WTC11 (cell line): ENCODE data around the gene ANKRD33B. TPM values are rescaled to one million over a fixed set of nuclear protein-coding genes. Genes with fewer than 3 reads are reported as not detected.

Experiments
- ATAC-seq: fragments of 200-7000 bp; cut with Tn5 transposase; 2 replicates; pipeline ENCODE4 v1.10.0; 2021; ENCODE audit warnings: mild to moderate bottlenecking, moderate library complexity
- CTCF ChIA-PET: fragments of 300-600 bp; sonication (Branson Sonifier 250); formaldehyde crosslinking; loops from one replicate; lab custom pipeline; 2021; ENCODE audit warnings: antibody characterized with exemption; lab: Charles Lee
- POLR2A ChIA-PET: fragments of 350-600 bp; sonication (Branson Sonifier 250); formaldehyde crosslinking; loops from one replicate; lab custom pipeline; 2021; ENCODE audit warnings: antibody characterized with exemption; lab: Charles Lee
- DNase-seq: peaks from one replicate; pipeline ENCODE4 v3.0.0; 2021; ENCODE audit warnings: low spot score
- H3K27ac Mint-ChIP-seq: 2 replicates; pipeline ENCODE4 v1.8.0; 2021; ENCODE audit warnings: mixed read lengths
- H3K27me3 Mint-ChIP-seq: 2 replicates; pipeline ENCODE4 v1.8.0; 2021; ENCODE audit warnings: low read depth, mild to moderate bottlenecking, moderate library complexity, mixed read lengths
- H3K36me3 Mint-ChIP-seq: 2 replicates; pipeline ENCODE4 v1.8.0; 2021; ENCODE audit warnings: mixed read lengths
- H3K4me1 Mint-ChIP-seq: 2 replicates; pipeline ENCODE4 v1.8.0; 2022; ENCODE audit warnings: mixed read lengths
- H3K4me3 Mint-ChIP-seq: 2 replicates; pipeline ENCODE4 v1.8.0; 2021; ENCODE audit warnings: mild to moderate bottlenecking, moderate library complexity, mixed read lengths
- H3K9me3 Mint-ChIP-seq: 2 replicates; pipeline ENCODE4 v1.8.0; 2021; ENCODE audit warnings: mixed read lengths
- ARID4B ChIP-seq: sonication (generic); formaldehyde crosslinking; IDR thresholded peaks from 2 replicates; pipeline ENCODE4 v1.8.0; 2023; ENCODE audit warnings: missing genetic modification reagents, mild to moderate bottlenecking, borderline replicate concordance
- ATF3 ChIP-seq: sonication (generic); formaldehyde crosslinking; conservative IDR thresholded peaks from 2 replicates; pipeline ENCODE4 v1.8.1; 2022; ENCODE audit warnings: mild to moderate bottlenecking, missing genetic modification reagents
- CREB1 ChIP-seq: sonication (generic); formaldehyde crosslinking; IDR thresholded peaks from 2 replicates; pipeline ENCODE4 v1.8.0; 2023; ENCODE audit warnings: mild to moderate bottlenecking, missing genetic modification reagents
- CREM ChIP-seq: sonication (generic); formaldehyde crosslinking; IDR thresholded peaks from 2 replicates; pipeline ENCODE4 v1.8.1; 2022; ENCODE audit warnings: mild to moderate bottlenecking, missing genetic modification reagents, moderate library complexity
- CTCF ChIP-seq: fragments of 200-600 bp; IDR thresholded peaks from 2 replicates; pipeline ENCODE4 v1.8.0; 2022; ENCODE audit warnings: antibody characterized with exemption
- KAT7 ChIP-seq: sonication (generic); formaldehyde crosslinking; IDR thresholded peaks from 2 replicates; pipeline ENCODE4 v1.8.1; 2023; ENCODE audit warnings: missing genetic modification reagents, mild to moderate bottlenecking, borderline replicate concordance
- NFATC4 ChIP-seq: fragments of 250-450 bp; sonication (Bioruptor Pico); IDR thresholded peaks from 2 replicates; pipeline ENCODE4 v1.9.0; 2021; ENCODE audit warnings: mild to moderate bottlenecking
- RELA ChIP-seq: sonication (generic); formaldehyde crosslinking; IDR thresholded peaks from 2 replicates; pipeline ENCODE4 v1.8.1; 2022; ENCODE audit warnings: missing genetic modification reagents, mild to moderate bottlenecking, borderline replicate concordance
- SOX15 ChIP-seq: fragments of 250-450 bp; sonication (Bioruptor Pico); IDR thresholded peaks from 2 replicates; pipeline ENCODE4 v1.9.0; 2021; ENCODE audit warnings: mild to moderate bottlenecking
- TCF7 ChIP-seq: sonication (generic); formaldehyde crosslinking; IDR thresholded peaks from 2 replicates; pipeline ENCODE4 v1.8.0; 2022; ENCODE audit warnings: mild to moderate bottlenecking, low read depth, missing genetic modification reagents, moderate library complexity
- ZNF425 ChIP-seq: fragments of 250-450 bp; sonication (Bioruptor Pico); conservative IDR thresholded peaks from 2 replicates; pipeline ENCODE4 v1.9.0; 2021; ENCODE audit warnings: mild to moderate bottlenecking
- total RNA-seq: library from RNA; stranded (reverse); gene quantifications from 3 replicates; pipeline ENCODE4 v1.2.3, GENCODE V29; 2021

ANKRD33B gene
- total RNA-seq, 1 experiment from 2014 or later: 9.2 TPM

- TF ChIP-seq KAT7 (CRISPR knock-in tag) (no peak), NFATC4 (CRISPR knock-in tag) (no peak)
These were observed 136.6 kb downstream of the ANKRD33B start (continued) for GRCh38 chr5:10700516-10700915.

- peak; percentile 61 for ATAC-seq
- Mint-ChIP-seq H3K4me1 (peaks cover 42% of the 10 kb centered on the region), H3K27me3 (no peaks in the 10 kb centered on the region), H3K27ac (no peak overlapping the region; the same call in 1 of the 2 replicates), H3K36me3 (no peaks in the 10 kb centered on the region), H3K4me3 (no peak overlapping the region)
- CTCF ChIA-PET: interaction anchor here (0.6 to 2.5 kb wide), 7 partner anchors 9 to 408 kb away, joined by 3 to 8 read pairs (median 3); partner anchors contain the start of gene ROPN1L
- POLR2A ChIA-PET: no interaction called here
- TF ChIP-seq CTCF (peak; percentile 77), CREB1 (CRISPR knock-in tag) (no peak)
- TF ChIP-seq, all 79 proteins: peak for 1
- peak; percentile 45 for DNase-seq
- H3K9me3 Mint-ChIP-seq: no peaks in the 10 kb centered on the region
These were observed 137.7 kb downstream of the ANKRD33B start for GRCh38 chr5:10701567-10702039.

- H3K4me3 Mint-ChIP-seq: no peak overlapping the region
- ChIA-PET CTCF (interaction anchor here (0.6 to 2.5 kb wide), 7 partner anchors 10 to 408 kb away, joined by 3 to 8 read pairs (median 3); partner anchors contain the start of gene ROPN1L), POLR2A (no interaction called here)
- TF ChIP-seq RELA (CRISPR knock-in tag) (no peak), ZNF425 (CRISPR knock-in tag) (no peak), CREM (CRISPR knock-in tag) (no peak), ATF3 (no peak), ARID4B (CRISPR knock-in tag) (no peak), TCF7 (no peak), SOX15 (CRISPR knock-in tag) (no peak)
- no peak for ATAC-seq
- peaks cover 44% of the 10 kb centered on the region for H3K4me1 Mint-ChIP-seq
- DNase-seq: no peak
- no peak overlapping the region; the same call in 1 of the 2 replicates for H3K27ac Mint-ChIP-seq
- no peaks in the 10 kb centered on the region for H3K9me3 Mint-ChIP-seq
- no peaks in the 10 kb centered on the region for H3K36me3 Mint-ChIP-seq
- H3K27me3 Mint-ChIP-seq: no peaks in the 10 kb centered on the region
These were observed 138.3 kb downstream of the ANKRD33B start for GRCh38 chr5:10702040-10702629.
